Measurements from ENCODE around the gene ALS2. TPM values are rescaled to one million over a fixed set of nuclear protein-coding genes. Genes with fewer than 3 reads are reported as not detected.

Gene ALS2
- polyA plus RNA-seq, 1 of the 3 experiments (the other 2 are of a cell fraction): 11.6 TPM

DNA sequence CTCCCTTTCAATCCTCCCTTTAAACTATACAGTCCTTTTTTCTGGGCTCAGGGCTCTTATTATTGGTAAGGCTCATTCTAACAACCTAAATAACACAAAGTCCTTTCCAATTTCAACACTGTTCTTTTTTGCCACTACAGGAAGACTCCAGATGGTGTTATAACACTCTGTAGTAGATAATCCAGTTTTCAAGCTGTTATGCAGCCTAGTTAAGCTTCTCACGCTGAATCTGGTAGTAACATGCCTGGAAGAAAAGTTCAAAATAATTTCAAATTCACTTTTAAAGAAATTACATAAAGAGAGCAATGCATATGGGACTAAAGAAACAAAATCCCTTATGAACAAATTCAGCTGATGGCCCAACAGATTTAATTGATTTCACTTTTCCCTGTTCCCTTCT is 79.1 kb downstream of the ALS2 start:
- H3K79me2 ChIP-seq (ENCODE audit: insufficient read depth): no peaks in the 10 kb centered on the region
- peaks cover 48 to 63% of the 10 kb centered on the region in 2 experiments for H3K36me3 ChIP-seq (replicated peaks in 1 of 2; ENCODE audit: control insufficient read depth in 1 of 2, insufficient read depth in 2 of 2, low read length in 1 of 2)
- H3F3A ChIP-seq (replicated peaks; ENCODE audit: insufficient read depth): peaks cover 45% of the 10 kb centered on the region
- peaks cover 18 to 57% of the 10 kb centered on the region in 2 experiments for H3K4me1 ChIP-seq (ENCODE audit: control insufficient read depth in 1 of 2, insufficient read depth in 2 of 2, low read depth in 1 of 2, low read length in 1 of 2)
- 94% methylated on average over 1 of the region's 1 CpG for WGBS (ENCODE audit: low lambda C conversion rate)
- H3K4me3 ChIP-seq (ENCODE audit: low read depth in 2 of 2, low read length in 1 of 2): no peak overlapping the region
- no peak overlapping the region for H3K4me2 ChIP-seq
- H3K27me3 ChIP-seq (ENCODE audit: insufficient read depth): no peaks in the 10 kb centered on the region
- no peak overlapping the region for H2AFZ ChIP-seq (ENCODE audit: low read depth)
- H3K27ac ChIP-seq (ENCODE audit: low read depth in 2 of 2, low read length in 1 of 2): no peak overlapping the region; a peak in 1 of 4 replicates
- no peak for DNase-seq
- TF ChIP-seq YY1 (IDR thresholded peaks at IDR 0.05; ENCODE audit: low read depth): no peak
- TF ChIP-seq RXRA (IDR thresholded peaks at IDR 0.05; ENCODE audit: borderline replicate concordance, low read depth): no peak
- TF ChIP-seq, protein P1, sequence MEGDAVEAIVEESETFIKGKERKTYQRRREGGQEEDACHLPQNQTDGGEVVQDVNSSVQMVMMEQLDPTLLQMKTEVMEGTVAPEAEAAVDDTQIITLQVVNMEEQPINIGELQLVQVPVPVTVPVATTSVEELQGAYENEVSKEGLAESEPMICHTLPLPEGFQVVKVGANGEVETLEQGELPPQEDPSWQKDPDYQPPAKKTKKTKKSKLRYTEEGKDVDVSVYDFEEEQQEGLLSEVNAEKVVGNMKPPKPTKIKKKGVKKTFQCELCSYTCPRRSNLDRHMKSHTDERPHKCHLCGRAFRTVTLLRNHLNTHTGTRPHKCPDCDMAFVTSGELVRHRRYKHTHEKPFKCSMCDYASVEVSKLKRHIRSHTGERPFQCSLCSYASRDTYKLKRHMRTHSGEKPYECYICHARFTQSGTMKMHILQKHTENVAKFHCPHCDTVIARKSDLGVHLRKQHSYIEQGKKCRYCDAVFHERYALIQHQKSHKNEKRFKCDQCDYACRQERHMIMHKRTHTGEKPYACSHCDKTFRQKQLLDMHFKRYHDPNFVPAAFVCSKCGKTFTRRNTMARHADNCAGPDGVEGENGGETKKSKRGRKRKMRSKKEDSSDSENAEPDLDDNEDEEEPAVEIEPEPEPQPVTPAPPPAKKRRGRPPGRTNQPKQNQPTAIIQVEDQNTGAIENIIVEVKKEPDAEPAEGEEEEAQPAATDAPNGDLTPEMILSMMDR (IDR thresholded peaks at IDR 0.05): no peak
- TF ChIP-seq NFIC (IDR thresholded peaks at IDR 0.05; ENCODE audit: borderline replicate concordance): no peak
- TF ChIP-seq FOXM1 (IDR thresholded peaks at IDR 0.05; ENCODE audit: low read depth): no peak
- no peak for TF ChIP-seq JUND (IDR thresholded peaks at IDR 0.05)
- no peak for TF ChIP-seq NRF1 (IDR thresholded peaks at IDR 0.05; ENCODE audit: low read depth, low read length)
- TF ChIP-seq POLR2AphosphoS5 (IDR thresholded peaks at IDR 0.05; ENCODE audit: low read depth, low read length): no peak
- TF ChIP-seq RAD21 (IDR thresholded peaks at IDR 0.05; ENCODE audit: low read length): no peak
- no peak for TF ChIP-seq RFX5 (IDR thresholded peaks at IDR 0.05; ENCODE audit: low read length)
- no peak for TF ChIP-seq FOXJ3 (CRISPR knock-in tag; IDR thresholded peaks at IDR 0.05)
- TF ChIP-seq SIN3A (IDR thresholded peaks at IDR 0.05; ENCODE audit: borderline replicate concordance, low read depth, low read length): no peak
- no peak for TF ChIP-seq EP300 (IDR thresholded peaks at IDR 0.05; ENCODE audit: borderline replicate concordance in 1 of 2, low read depth in 1 of 2, low read length in 1 of 2)
- TF ChIP-seq TCF12 (IDR thresholded peaks at IDR 0.05): no peak
- TF ChIP-seq ELF1 (IDR thresholded peaks at IDR 0.05): no peak
- ChIA-PET CTCF (no interaction called here), POLR2A (no interaction called here)
- H3K9ac ChIP-seq: no peak overlapping the region
- no peaks in the 10 kb centered on the region for H3K9me2 ChIP-seq
- H4K20me1 ChIP-seq (ENCODE audit: insufficient read depth): no peaks in the 10 kb centered on the region
- H3K9me3 ChIP-seq: no peaks in the 10 kb centered on the region

DNA sequence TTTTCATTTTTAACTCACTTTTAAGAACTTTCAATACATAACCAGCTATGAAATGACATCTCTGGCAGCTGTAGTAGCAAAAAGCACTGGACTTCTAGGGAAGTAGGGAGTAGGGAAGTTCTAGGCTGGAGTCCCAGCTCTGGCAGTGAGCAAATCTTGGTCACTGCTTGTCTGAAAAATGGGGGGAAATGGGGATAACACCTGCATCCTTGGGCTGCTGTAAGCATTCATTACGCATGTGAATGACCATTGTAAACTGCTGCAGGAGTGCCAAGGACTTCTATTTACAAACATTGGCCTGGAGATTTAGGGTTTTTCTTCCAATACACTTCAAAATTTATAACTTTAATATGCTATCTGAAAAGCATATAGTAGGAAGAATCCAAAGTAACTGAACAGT is 81.3 kb downstream of the ALS2 start:
- WGBS (ENCODE audit: low lambda C conversion rate): 73% methylated on average over 1 of the region's 1 CpG
- CTCF ChIA-PET: interaction anchor here (1.5 kb wide), 1 partner anchor 479 kb away, joined by 5 read pairs; no protein-coding TSS in a partner anchor
- Histone ChIP-seq H3K79me2 (ENCODE audit: insufficient read depth) (peaks cover 9% of the 10 kb centered on the region; the same call in 1 of the 2 replicates), H2AFZ (ENCODE audit: low read depth) (no peak overlapping the region), H3K9ac (peak overlapping the region; percentile 66; the same call in 1 of the 2 replicates), H3K4me3 (ENCODE audit: low read depth in 2 of 2, low read length in 1 of 2) (no peak overlapping the region; a peak in 1 of 4 replicates), H3K9me3 (no peaks in the 10 kb centered on the region), H3K9me2 (no peaks in the 10 kb centered on the region), H3F3A (replicated peaks; ENCODE audit: insufficient read depth) (peaks cover 51% of the 10 kb centered on the region), H3K27me3 (ENCODE audit: insufficient read depth) (no peaks in the 10 kb centered on the region), H3K36me3 (replicated peaks in 1 of 2; ENCODE audit: control insufficient read depth in 1 of 2, insufficient read depth in 2 of 2, low read length in 1 of 2) (peaks cover 35 to 49% of the 10 kb centered on the region in 2 experiments), H3K4me1 (ENCODE audit: control insufficient read depth in 1 of 2, insufficient read depth in 2 of 2, low read depth in 1 of 2, low read length in 1 of 2) (peaks cover 21 to 61% of the 10 kb centered on the region in 2 experiments), H3K4me2 (peak overlapping the region; percentile 72), H3K27ac (ENCODE audit: low read depth in 2 of 2, low read length in 1 of 2) (peak overlapping the region; percentile 89 to 96), H4K20me1 (ENCODE audit: insufficient read depth) (no peaks in the 10 kb centered on the region)
- TF ChIP-seq TEAD4 (IDR thresholded peaks at IDR 0.05; ENCODE audit: borderline replicate concordance, insufficient read depth) (no peak), FOXM1 (IDR thresholded peaks at IDR 0.05; ENCODE audit: low read depth) (no peak)
- TF ChIP-seq, protein P1 (IDR thresholded peaks at IDR 0.05): no peak
- no peak for DNase-seq
- POLR2A ChIA-PET: no interaction called here
